IMR-90 (cell line): ENCODE results near the gene ACSBG1. TPM values are rescaled to one million over a fixed set of nuclear protein-coding genes. Genes with fewer than 3 reads are reported as not detected.
"Not testable (repeated sequence)": the region's sequence is repeated elsewhere in the genome, so short reads cannot be mapped to it uniquely, and the experiment has no call there.

Experiments used
- ATAC-seq: fragments of 200-7000 bp; cut with Tn5 transposase; 2 replicates; pipeline ENCODE4 v1.9.1; 2020; ENCODE audit warnings: low read depth, mild to moderate bottlenecking, moderate library complexity
- BruUV-seq: library from RNA; stranded (reverse); fragments of 400-500 nt; replicated peaks from 2 replicates; lab custom pipeline; 2021; lab: Mats Ljungman, UMichigan
- CTCF ChIA-PET: fragments of 300-600 bp; formaldehyde crosslinking; extraction: SDS; loops from one replicate; lab custom pipeline; 2021; ENCODE audit warnings: antibody characterized with exemption; lab: Yijun Ruan, JAX
- POLR2A ChIA-PET: fragments of 300-600 bp; sonication (Branson Sonifier 250); formaldehyde crosslinking; loops from one replicate; lab custom pipeline; 2022; ENCODE audit warnings: antibody characterized with exemption; ENCODE audit not compliant: unreplicated experiment; lab: Charles Lee
- DNase-seq: peaks from one replicate; pipeline ENCODE4 v3.0.0; 2013
- H2AFZ ChIP-seq: replicated peaks from 2 replicates; pipeline ENCODE3; 2013; ENCODE audit warnings: low read length, mild to moderate bottlenecking; ENCODE audit not compliant: poor library complexity
- H2AK5ac ChIP-seq: 2 replicates; pipeline ENCODE4 v1.6.1; 2013; ENCODE audit warnings: low read depth, low read length, inconsistent platforms
- H2AK9ac ChIP-seq: replicated peaks from 2 replicates; pipeline ENCODE3; 2013; ENCODE audit warnings: mild to moderate bottlenecking, low read depth, low read length, moderate library complexity; ENCODE audit not compliant: poor library complexity
- H2BK120ac ChIP-seq: 2 replicates; pipeline ENCODE4 v1.6.1; 2013; ENCODE audit warnings: low read depth, low read length, inconsistent platforms
- H2BK15ac ChIP-seq: 3 replicates; pipeline ENCODE4 v1.6.1; 2013; ENCODE audit warnings: low read depth, low read length, inconsistent platforms
- H2BK20ac ChIP-seq: 2 replicates; pipeline ENCODE4 v1.6.1; 2013; ENCODE audit warnings: low read depth, mild to moderate bottlenecking, inconsistent platforms, low read length, moderate library complexity
- H2BK5ac ChIP-seq: 2 replicates; pipeline ENCODE4 v1.6.1; 2013; ENCODE audit warnings: mild to moderate bottlenecking, low read depth, low read length, inconsistent platforms; ENCODE audit not compliant: poor library complexity, severe bottlenecking
- H3K14ac ChIP-seq: replicated peaks from 2 replicates; pipeline ENCODE4 v1.6.1; 2013; ENCODE audit warnings: low read depth, low read length, inconsistent platforms
- H3K18ac ChIP-seq: 2 replicates; pipeline ENCODE4 v1.6.1; 2013; ENCODE audit warnings: low read depth, low read length, control low read depth
- H3K23ac ChIP-seq: 2 replicates; pipeline ENCODE4 v1.6.1; 2013; ENCODE audit warnings: low read depth, low read length, inconsistent platforms
- H3K27ac ChIP-seq: 2 replicates; pipeline ENCODE4 v1.5.1; 2013; ENCODE audit warnings: mild to moderate bottlenecking, control low read depth, low read length; ENCODE audit not compliant: insufficient read depth
- H3K27me3 ChIP-seq: 2 replicates; pipeline ENCODE4 v1.6.1; 2013; ENCODE audit warnings: low read length; ENCODE audit not compliant: control insufficient read depth, insufficient read depth
- H3K36me3 ChIP-seq: 2 replicates; pipeline ENCODE4 v1.6.1; 2013; ENCODE audit warnings: low read length, mixed read lengths; ENCODE audit not compliant: control insufficient read depth, insufficient read depth
- H3K4ac ChIP-seq: 2 replicates; pipeline ENCODE4 v1.6.1; 2013; ENCODE audit warnings: low read depth, low read length, inconsistent platforms
- H3K4me1 ChIP-seq: 2 replicates; pipeline ENCODE4 v1.6.1; 2013; ENCODE audit warnings: low read length, mixed read lengths; ENCODE audit not compliant: control insufficient read depth, insufficient read depth
- H3K4me2 ChIP-seq: 2 replicates; pipeline ENCODE4 v1.6.1; 2013; ENCODE audit warnings: low read depth, mild to moderate bottlenecking, control low read depth, low read length, moderate library complexity
- H3K4me3 ChIP-seq: 2 replicates; pipeline ENCODE4 v1.5.1; 2013; ENCODE audit warnings: low read depth, mild to moderate bottlenecking, control low read depth, low read length, moderate library complexity; ENCODE audit not compliant: insufficient read depth
- H3K56ac ChIP-seq: 2 replicates; pipeline ENCODE4 v1.6.1; 2013; ENCODE audit warnings: low read length, inconsistent platforms; ENCODE audit not compliant: insufficient read depth; ENCODE audit errors: extremely low read depth
- H3K79me1 ChIP-seq, 2 experiments: 2 replicates each; pipeline ENCODE4 v1.6.1; 2013; ENCODE audit warnings: low read length in 2 of 2, inconsistent platforms in 1 of 2, low read depth in 1 of 2
- H3K9ac ChIP-seq: 2 replicates; pipeline ENCODE4 v1.6.1; 2013; ENCODE audit warnings: low read depth, low read length, control low read depth
- H3K9me1 ChIP-seq: 2 replicates; pipeline ENCODE4 v1.6.1; 2013; ENCODE audit warnings: low read length, inconsistent platforms; ENCODE audit not compliant: insufficient read depth
- H3K9me3 ChIP-seq: 2 replicates; pipeline ENCODE4 v1.6.1; 2013; ENCODE audit warnings: low read length; ENCODE audit not compliant: control insufficient read depth, insufficient read depth
- H4K20me1 ChIP-seq: 2 replicates; pipeline ENCODE4 v1.6.1; 2013; ENCODE audit warnings: low read length, inconsistent platforms; ENCODE audit not compliant: insufficient read depth
- H4K5ac ChIP-seq: 2 replicates; pipeline ENCODE4 v1.6.1; 2013; ENCODE audit warnings: mild to moderate bottlenecking, low read depth, low read length, control low read depth
- H4K8ac ChIP-seq, 2 experiments: 2 replicates each; pipeline ENCODE4 v1.6.1; 2013; ENCODE audit warnings: low read depth in 2 of 2, low read length in 2 of 2, control low read depth in 1 of 2, inconsistent platforms in 1 of 2
- H4K91ac ChIP-seq: 2 replicates; pipeline ENCODE4 v1.6.1; 2013; ENCODE audit warnings: low read depth, low read length, inconsistent platforms; ENCODE audit not compliant: insufficient read depth
- WGBS, 2 experiments: methylation state at CpG; one replicate each; pipeline versions ENCODE4 v1.1.5 to v1.1.7; 2013; ENCODE audit warnings: missing lambda C conversion rate in 2 of 2; ENCODE audit not compliant: insufficient read length in 1 of 2; ENCODE audit errors: extremely low coverage in 2 of 2; 5-methylcytosine and 5-hydroxymethylcytosine counted together
- dilution Hi-C: fragments of 300-500 bp; cut with HindIII; formaldehyde crosslinking; loops from one replicate; pipeline ENCODE4 v1.14.3; 2018; ENCODE audit warnings: low sequenced_read_pairs; ENCODE audit not compliant: unreplicated experiment
- in situ Hi-C: fragments of 300-500 bp; cut with MboI; formaldehyde crosslinking; loops from 3 replicates; pipeline ENCODE4 v1.14.3; 2019; ENCODE audit warnings: low sequenced_read_pairs, inconsistent platforms, mixed read lengths
- intact Hi-C: fragments of 100-400 bp; cut with micrococcal nuclease; formaldehyde crosslinking; loops from 2 replicates; pipeline ENCODE4 v1.10.0; 2022
- polyA plus RNA-seq, 3 experiments: library from polyadenylated mRNA; depleted of rRNA; stranded (reverse); fragments of >200 nt; gene quantifications; 2 replicates each; pipeline ENCODE4 v1.2.3, GENCODE V29; 2012; ENCODE audit warnings: low replicate concordance in 1 of 3
- total RNA-seq: library from RNA; depleted of rRNA; stranded (reverse); fragments of >200 nt; gene quantifications from 2 replicates; pipeline ENCODE4 v1.2.3, GENCODE V29; 2012

The ACSBG1 gene
- total and polyA plus RNA-seq, 2 of the 4 experiments (the other 2 are of a cell fraction) = 0.02 TPM; not detected in 1

GRCh38 chr15:78245976-78246620 is 11.7 kb upstream of the ACSBG1 start:
- dilution Hi-C loops, H3K4me3 ChIP-seq, H2BK15ac ChIP-seq, H3K36me3 ChIP-seq, H3K4ac ChIP-seq, H3K23ac ChIP-seq, H4K8ac ChIP-seq, DNase-seq, H3K4me2 ChIP-seq, H2BK120ac ChIP-seq, ATAC-seq, H3K56ac ChIP-seq, H3K18ac ChIP-seq, H3K14ac ChIP-seq, H3K9ac ChIP-seq, BruUV-seq, H4K5ac ChIP-seq, H2BK5ac ChIP-seq, intact Hi-C loops, H3K4me1 ChIP-seq, H3K27me3 ChIP-seq, H2AFZ ChIP-seq, H2BK20ac ChIP-seq, POLR2A ChIA-PET, H3K9me1 ChIP-seq, H3K9me3 ChIP-seq, H2AK9ac ChIP-seq, H3K79me1 ChIP-seq, H4K91ac ChIP-seq, H2AK5ac ChIP-seq, in situ Hi-C loops, H4K20me1 ChIP-seq, H3K27ac ChIP-seq: not testable (repeated sequence)
- 95% methylated on average over 8 of the region's 39 CpGs; no CpG with 5 or more reads in 1 of the 2 experiments for WGBS, 2 experiments
- CTCF ChIA-PET = interaction anchor here (0.6 kb wide), 1 partner anchor 133 kb away, joined by 4 read pairs; no protein-coding TSS in a partner anchor

GRCh38 chr15:78245392-78245791 is 11.0 kb upstream of the ACSBG1 start:
- POLR2A ChIA-PET, dilution Hi-C loops, H3K9ac ChIP-seq, H3K4me2 ChIP-seq, H3K27me3 ChIP-seq, H3K4ac ChIP-seq, H3K18ac ChIP-seq, H4K8ac ChIP-seq, H2BK5ac ChIP-seq, H3K23ac ChIP-seq, H4K91ac ChIP-seq, H2BK120ac ChIP-seq, BruUV-seq, H3K9me3 ChIP-seq, H3K9me1 ChIP-seq, intact Hi-C loops, H2BK15ac ChIP-seq, in situ Hi-C loops, H2BK20ac ChIP-seq, H2AK9ac ChIP-seq, ATAC-seq, H3K36me3 ChIP-seq, H4K20me1 ChIP-seq, H2AK5ac ChIP-seq, H3K56ac ChIP-seq, H4K5ac ChIP-seq, DNase-seq, H2AFZ ChIP-seq, H3K27ac ChIP-seq, H3K14ac ChIP-seq, H3K4me3 ChIP-seq, H3K79me1 ChIP-seq, H3K4me1 ChIP-seq: not testable (repeated sequence)
- CTCF ChIA-PET = interaction anchor here (0.6 kb wide), 2 partner anchors 69 to 132 kb away, joined by 3 to 4 read pairs; no protein-coding TSS in a partner anchor
- WGBS, 2 experiments = 53% methylated on average over 5 of the region's 14 CpGs; no CpG with 5 or more reads in 1 of the 2 experiments
